ENCODE data around the gene ABLIM3. TPM values are rescaled to one million over a fixed set of nuclear protein-coding genes. Genes with fewer than 3 reads are reported as not detected.

ABLIM3 gene
- total and polyA plus RNA-seq, 2 of the 13 experiments (the other 11 are each of a cell fraction or from before 2014, with no cell fraction given): 0.53 to 6.3 TPM

GRCh38 chr5:149175346-149176105 is 34.2 kb downstream of the ABLIM3 start:
- H3K27ac ChIP-seq (ENCODE audit: extremely low read length, insufficient read depth, low read length): peak overlapping the region; percentile 100
- in situ Hi-C loops (cut with HindIII; ENCODE audit: extremely low pct_ligation_motif_present, low pct_unique_long_range_greater_than_20kb): no loop called here
- 88% methylated on average over 10 of the region's 12 CpGs for WGBS (ENCODE audit: low lambda C conversion rate)

GRCh38 chr5:149177339-149177843 is 36.1 kb downstream of the ABLIM3 start:
- no peak for ATAC-seq
- in situ Hi-C loops (cut with HindIII; ENCODE audit: extremely low pct_ligation_motif_present, low pct_unique_long_range_greater_than_20kb) (no loop called here), intact Hi-C loops (cut with micrococcal nuclease; ENCODE audit: unreplicated experiment) (no loop called here)
- H3K9ac ChIP-seq (ENCODE audit: insufficient read depth, low read depth, low read length): no peak overlapping the region
- H2AFZ ChIP-seq (ENCODE audit: low read length): no peak overlapping the region
- no peak for DNase-seq (ENCODE audit: low spot score)
- no peak overlapping the region for H3K4me2 ChIP-seq (ENCODE audit: low read depth, low read length)
- peaks cover 51% of the 10 kb centered on the region for H3K4me1 ChIP-seq (ENCODE audit: insufficient read depth, low read length)
- POLR2A ChIA-PET: interaction anchor here (4.8 kb wide), 1 partner anchor 16 kb away, joined by 189 read pairs; no protein-coding TSS in a partner anchor
- H3K36me3 ChIP-seq (replicated peaks in 1 of 2; ENCODE audit: control insufficient read depth in 1 of 2, insufficient read depth in 2 of 2, low read length in 2 of 2): no peaks in the 10 kb centered on the region
- FAIRE-seq: no peak
- CTCF ChIA-PET (ENCODE audit: low intra/inter-chr PET ratio, low total read pairs): no interaction called here
- no peaks in the 10 kb centered on the region for H3K79me2 ChIP-seq (ENCODE audit: insufficient read depth, low read length)
- H4K20me1 ChIP-seq (ENCODE audit: insufficient read depth, low read length): no peaks in the 10 kb centered on the region
- no peak overlapping the region for H3K27ac ChIP-seq (ENCODE audit: extremely low read length, insufficient read depth, low read length)
- no peaks in the 10 kb centered on the region for H3K9me3 ChIP-seq (ENCODE audit: low read length)
- H3K27me3 ChIP-seq (ENCODE audit: control insufficient read depth in 1 of 2, insufficient read depth in 2 of 2, low read length in 2 of 2): no peaks in the 10 kb centered on the region
- no peak overlapping the region for H3K4me3 ChIP-seq (replicated peaks in 1 of 3; ENCODE audit: insufficient read depth in 1 of 3, low read depth in 2 of 3, low read length in 3 of 3)
- BruUV-seq (replicated peaks): no TSS peak
- TF ChIP-seq ZNF614 (CRISPR knock-in tag; IDR thresholded peaks at IDR 0.05; ENCODE audit: borderline replicate concordance): no peak
- TF ChIP-seq CEBPZ (IDR thresholded peaks at IDR 0.05; ENCODE audit: low read length): no peak
- TF ChIP-seq ZNF354B (CRISPR knock-in tag; IDR thresholded peaks at IDR 0.05): no peak
- TF ChIP-seq NRL (CRISPR knock-in tag; IDR thresholded peaks at IDR 0.05; ENCODE audit: borderline replicate concordance): no peak
- TF ChIP-seq MAFF (IDR thresholded peaks at IDR 0.05; ENCODE audit: low read depth, low read length): peak; percentile 31; the same call in 1 of the 2 replicates
- TF ChIP-seq ZBTB37 (CRISPR knock-in tag; IDR thresholded peaks at IDR 0.05): no peak
- TF ChIP-seq THAP7 (CRISPR knock-in tag; IDR thresholded peaks at IDR 0.05): no peak
- peak; percentile 26 to 51; a peak in 3 of 4 replicates for TF ChIP-seq MAFK (conservative IDR thresholded peaks at IDR 0.05 in 1 of 2, IDR thresholded peaks at IDR 0.05 in 1 of 2; ENCODE audit: low read length in 2 of 2)
- TF ChIP-seq MIER2 (CRISPR knock-in tag; IDR thresholded peaks at IDR 0.05): no peak
- TF ChIP-seq XRCC5 (optimal IDR thresholded peaks at IDR 0.05; ENCODE audit: low read length): no peak

More at GRCh38 chr5:149175346-149176105, 34.2 kb downstream of the ABLIM3 start:
- H3K27me3 ChIP-seq (ENCODE audit: control insufficient read depth in 1 of 2, insufficient read depth in 2 of 2, low read length in 2 of 2): no peaks in the 10 kb centered on the region
- FAIRE-seq (no peak), ATAC-seq (no peak), DNase-seq (ENCODE audit: low spot score) (no peak)
- ChIA-PET CTCF (ENCODE audit: low intra/inter-chr PET ratio, low total read pairs) (no interaction called here), POLR2A (interaction anchor here (1.7 to 4.8 kb wide), 4 partner anchors 14 to 145 kb away, joined by 5 to 189 read pairs (median 78); partner anchors contain the start of gene ABLIM3)
- H2AFZ ChIP-seq (ENCODE audit: low read length): no peak overlapping the region
- BruUV-seq (replicated peaks): no TSS peak
- TF ChIP-seq ATAD3A (CRISPR knock-in tag; IDR thresholded peaks at IDR 0.05): no peak
- TF ChIP-seq ZNF788 (CRISPR knock-in tag; IDR thresholded peaks at IDR 0.05; ENCODE audit: borderline replicate concordance): no peak
- TF ChIP-seq THYN1 (CRISPR knock-in tag; IDR thresholded peaks at IDR 0.05; ENCODE audit: borderline replicate concordance, low read depth): no peak
- no peak overlapping the region for H3K4me2 ChIP-seq (ENCODE audit: low read depth, low read length)
- H3K36me3 ChIP-seq (replicated peaks in 1 of 2; ENCODE audit: control insufficient read depth in 1 of 2, insufficient read depth in 2 of 2, low read length in 2 of 2): no peaks in the 10 kb centered on the region
- H3K9me3 ChIP-seq (ENCODE audit: low read length): no peaks in the 10 kb centered on the region
- no peaks in the 10 kb centered on the region for H4K20me1 ChIP-seq (ENCODE audit: insufficient read depth, low read length)
- H3K4me3 ChIP-seq (replicated peaks in 1 of 3; ENCODE audit: insufficient read depth in 1 of 3, low read depth in 2 of 3, low read length in 3 of 3): no peak overlapping the region
- H3K9ac ChIP-seq (ENCODE audit: insufficient read depth, low read depth, low read length): peak overlapping the region; percentile 62; the same call in 1 of the 2 replicates
- peaks cover 63% of the 10 kb centered on the region for H3K4me1 ChIP-seq (ENCODE audit: insufficient read depth, low read length)
- intact Hi-C loops (cut with micrococcal nuclease; ENCODE audit: unreplicated experiment): loop anchor here (2.0 kb wide), 3 partner anchors 19 to 53 kb away; no protein-coding TSS in a partner anchor
- H3K79me2 ChIP-seq (ENCODE audit: insufficient read depth, low read length): no peaks in the 10 kb centered on the region
